Measurements from ENCODE around the gene C16orf78.
"Not testable (repeated sequence)": the region's sequence is repeated elsewhere in the genome, so short reads cannot be mapped to it uniquely, and the experiment has no call there.

GRCh38 chr16:49361731-49362130, 11.9 kb upstream of the C16orf78 start:
- TF ChIP-seq CTCF (IDR thresholded peaks at IDR 0.05; ENCODE audit: low read length); EZH2 (IDR thresholded peaks at IDR 0.05; ENCODE audit: borderline replicate concordance, low read length): not testable (repeated sequence)
